Fibroblast of peridontal ligament (primary cell): ENCODE data around the gene CD38.

Experiments used
- DNase-seq: peaks from one replicate; pipeline ENCODE4 v3.0.0-alpha.2; 2010; ENCODE audit errors: extremely low read depth

The CD38 gene

GRCh38 chr4:15899511-15899910, 121.4 kb downstream of the CD38 start:
- DNase-seq, result no peak

DNA sequence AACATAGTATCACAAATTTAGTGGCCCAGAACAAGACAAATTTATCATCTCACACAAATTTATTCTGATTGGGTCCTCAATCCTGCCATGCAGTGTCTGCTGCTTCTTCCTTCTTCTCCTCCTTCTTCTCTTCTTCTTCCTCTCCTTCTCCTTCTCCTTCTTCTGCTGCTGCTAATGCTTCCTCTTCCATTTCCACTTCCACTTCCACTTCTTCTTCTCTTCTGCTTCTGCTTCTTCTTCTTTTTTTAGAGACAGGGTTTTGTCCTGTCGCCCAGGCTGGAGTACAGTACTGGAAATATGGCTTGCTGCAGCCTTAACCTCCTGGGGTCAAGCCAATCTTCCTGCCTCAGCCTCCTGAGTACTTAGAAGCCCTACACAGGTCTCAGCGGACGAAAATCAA, 122.9 kb downstream of the CD38 start:
- no peak for DNase-seq

DNA sequence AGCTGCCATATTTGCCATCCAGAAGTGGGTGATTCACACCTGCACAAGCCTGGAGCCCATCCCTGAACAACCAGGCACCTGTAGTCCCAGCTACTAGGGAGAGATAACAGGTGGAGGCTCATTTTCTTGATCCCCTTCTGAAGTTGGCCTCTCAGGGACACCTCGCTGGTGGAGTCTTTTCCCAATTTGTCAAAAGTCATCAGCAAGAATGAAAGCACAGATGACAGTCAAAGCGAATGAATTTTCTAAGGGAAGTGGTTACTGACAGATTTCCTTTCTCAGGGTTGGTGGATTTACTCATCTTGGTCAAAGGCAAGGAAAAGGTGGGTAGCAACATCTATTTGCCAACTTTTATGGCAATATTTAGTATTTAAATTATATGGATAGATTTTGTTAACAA, 123.9 kb downstream of the CD38 start:
- no peak for DNase-seq

DNA sequence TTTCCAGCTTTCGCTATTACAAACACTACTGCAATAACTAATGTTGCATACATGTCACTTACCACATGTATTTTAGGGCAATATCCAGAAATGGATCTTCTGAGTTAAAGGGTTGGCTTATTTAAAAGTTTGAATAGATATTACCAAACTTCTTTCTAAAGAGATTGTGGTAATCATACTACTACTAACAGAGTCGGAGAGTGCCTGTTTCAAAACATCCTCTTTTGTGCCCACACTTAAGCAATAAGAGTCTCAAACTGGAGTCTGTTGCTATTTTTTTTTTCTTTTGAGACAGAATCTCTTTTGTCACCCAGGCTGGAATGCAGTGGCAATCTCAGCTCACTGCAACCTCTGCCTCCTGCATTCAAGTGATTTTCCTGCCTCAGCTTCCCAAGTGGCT, 124.6 kb downstream of the CD38 start:
- DNase-seq, result no peak
